ENCODE data around the gene BCL2A1. TPM values are rescaled to one million over a fixed set of nuclear protein-coding genes. Genes with fewer than 3 reads are reported as not detected.
A peak's percentile ranks its signal among the peaks of the same experiment; 100 is the strongest.
"Not testable (repeated sequence)": the region's sequence is repeated elsewhere in the genome, so short reads cannot be mapped to it uniquely, and the experiment has no call there.

The BCL2A1 gene
- total RNA-seq, 1 experiment from 2014 or later, result 1.4 TPM

DNA sequence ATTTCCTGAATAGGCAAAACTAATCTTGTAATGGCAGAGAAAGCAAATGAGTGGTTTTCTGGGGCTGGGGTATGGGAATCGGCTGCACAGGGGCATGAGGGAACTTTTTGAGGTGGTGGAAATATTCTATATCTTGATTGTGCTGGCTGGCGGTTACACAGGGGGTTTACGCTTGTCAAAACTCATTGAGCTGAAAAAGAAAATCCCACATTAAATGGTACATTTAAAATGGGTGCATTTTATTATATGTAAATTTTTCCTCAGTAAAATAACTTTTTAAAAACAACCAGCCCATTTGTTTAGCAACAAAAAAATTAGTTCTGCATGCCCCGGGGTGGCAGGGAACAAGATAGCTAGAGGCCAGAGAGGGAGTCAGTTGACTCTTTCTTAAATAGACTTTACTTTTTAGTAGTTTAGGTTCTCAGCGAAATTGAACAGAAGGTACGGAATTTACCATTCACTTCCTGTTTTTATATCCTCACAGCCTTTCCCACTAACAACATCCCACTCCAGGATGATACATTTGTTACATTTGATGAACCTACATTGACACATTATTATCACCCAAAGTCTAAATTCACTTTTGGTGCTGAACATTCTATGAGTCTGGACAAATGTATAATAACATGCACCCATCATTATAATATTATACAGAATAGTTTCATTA lies 41.2 kb upstream of the BCL2A1 start:
- Histone ChIP-seq H3K4me1 (ENCODE audit: low read length) (peaks cover 26% of the 10 kb centered on the region), H3K4me3 (ENCODE audit: low read length) (no peak overlapping the region), H3K79me2 (ENCODE audit: low read length) (no peaks in the 10 kb centered on the region), H3K9me3 (ENCODE audit: low read length) (no peaks in the 10 kb centered on the region), H3K4me2 (ENCODE audit: low read depth, low read length, poor library complexity, severe bottlenecking) (peak overlapping the region; percentile 57), H3K36me3 (ENCODE audit: insufficient read depth, low read length) (no peaks in the 10 kb centered on the region), H2AFZ (ENCODE audit: low read length) (no peak overlapping the region), H3K9ac (ENCODE audit: low read length) (no peak overlapping the region), H3K9me2 (replicated peaks; ENCODE audit: insufficient read depth, low read length) (no peaks in the 10 kb centered on the region), H4K20me1 (ENCODE audit: insufficient read depth, low read depth, low read length) (no peaks in the 10 kb centered on the region), H3K27me3 (ENCODE audit: low read length) (no peaks in the 10 kb centered on the region), H3K27ac (ENCODE audit: low read length) (no peak overlapping the region)
- DNase-seq, result no peak

DNA sequence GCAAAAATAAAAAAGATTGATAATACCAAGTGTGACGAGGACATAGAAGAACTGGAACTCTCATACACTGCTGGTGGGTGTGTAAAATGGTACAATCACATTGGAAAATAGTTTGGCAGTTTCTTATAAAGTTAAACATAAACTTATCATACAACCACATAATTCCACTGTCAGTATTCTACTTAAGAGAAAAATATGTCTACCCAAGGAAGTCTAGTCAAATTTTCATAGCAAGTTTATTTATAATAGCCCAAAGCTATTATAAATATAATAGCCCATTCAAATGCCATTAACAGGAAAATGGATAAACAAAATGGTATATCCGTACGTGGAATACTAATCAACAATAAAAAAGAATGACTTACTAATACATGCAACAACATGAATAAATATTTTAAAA lies 40.6 kb upstream of the BCL2A1 start:
- H3K27ac ChIP-seq (ENCODE audit: low read length), result no peak overlapping the region
- H4K20me1 ChIP-seq (ENCODE audit: insufficient read depth, low read depth, low read length), result no peaks in the 10 kb centered on the region
- no peak overlapping the region for H3K4me3 ChIP-seq (ENCODE audit: low read length)
- H3K9me3 ChIP-seq (ENCODE audit: low read length), result no peaks in the 10 kb centered on the region
- no peaks in the 10 kb centered on the region for H3K36me3 ChIP-seq (ENCODE audit: insufficient read depth, low read length)
- no peaks in the 10 kb centered on the region for H3K9me2 ChIP-seq (replicated peaks; ENCODE audit: insufficient read depth, low read length)
- H3K4me1 ChIP-seq (ENCODE audit: low read length), result peaks cover 26% of the 10 kb centered on the region
- no peak overlapping the region for H3K9ac ChIP-seq (ENCODE audit: low read length)
- no peak overlapping the region for H2AFZ ChIP-seq (ENCODE audit: low read length)
- no peaks in the 10 kb centered on the region for H3K79me2 ChIP-seq (ENCODE audit: low read length)
- H3K27me3 ChIP-seq (ENCODE audit: low read length), result no peaks in the 10 kb centered on the region
- DNase-seq, result no peak
- H3K4me2 ChIP-seq (ENCODE audit: low read depth, low read length, poor library complexity, severe bottlenecking), result peak overlapping the region; percentile 57

DNA sequence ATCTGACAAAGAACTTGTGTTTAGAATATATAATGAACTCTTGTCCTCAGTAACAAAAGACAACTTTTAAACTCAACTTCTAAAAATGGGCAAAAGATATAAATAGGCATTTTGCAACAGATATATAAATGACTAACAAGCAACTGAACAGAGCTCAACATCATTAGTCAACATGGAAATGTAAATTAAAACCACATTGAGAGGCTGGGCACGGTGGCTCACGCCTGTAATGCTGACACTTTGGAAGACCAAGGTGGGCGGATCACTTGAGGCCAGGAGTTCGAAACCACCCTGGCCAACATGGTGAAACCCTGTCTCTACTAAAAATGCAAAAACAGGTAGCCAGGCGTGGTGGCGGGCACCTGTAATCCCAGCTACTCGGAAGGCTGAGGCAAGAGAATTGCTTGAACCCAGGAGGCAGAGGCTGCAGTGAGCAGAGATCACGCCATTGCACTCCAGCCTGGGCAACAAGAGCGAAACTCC lies 40.1 kb upstream of the BCL2A1 start:
- H3K27ac ChIP-seq (ENCODE audit: low read length); H2AFZ ChIP-seq (ENCODE audit: low read length); H3K27me3 ChIP-seq (ENCODE audit: low read length); H3K36me3 ChIP-seq (ENCODE audit: insufficient read depth, low read length); H3K9ac ChIP-seq (ENCODE audit: low read length); H3K4me3 ChIP-seq (ENCODE audit: low read length); H3K9me2 ChIP-seq (replicated peaks; ENCODE audit: insufficient read depth, low read length); H3K9me3 ChIP-seq (ENCODE audit: low read length); H3K79me2 ChIP-seq (ENCODE audit: low read length); H4K20me1 ChIP-seq (ENCODE audit: insufficient read depth, low read depth, low read length): not testable (repeated sequence)
- H3K4me2 ChIP-seq (ENCODE audit: low read depth, low read length, poor library complexity, severe bottlenecking), result peak overlapping the region; percentile 57
- DNase-seq, result peak; percentile 50
- H3K4me1 ChIP-seq (ENCODE audit: low read length), result peaks cover 26% of the 10 kb centered on the region

DNA sequence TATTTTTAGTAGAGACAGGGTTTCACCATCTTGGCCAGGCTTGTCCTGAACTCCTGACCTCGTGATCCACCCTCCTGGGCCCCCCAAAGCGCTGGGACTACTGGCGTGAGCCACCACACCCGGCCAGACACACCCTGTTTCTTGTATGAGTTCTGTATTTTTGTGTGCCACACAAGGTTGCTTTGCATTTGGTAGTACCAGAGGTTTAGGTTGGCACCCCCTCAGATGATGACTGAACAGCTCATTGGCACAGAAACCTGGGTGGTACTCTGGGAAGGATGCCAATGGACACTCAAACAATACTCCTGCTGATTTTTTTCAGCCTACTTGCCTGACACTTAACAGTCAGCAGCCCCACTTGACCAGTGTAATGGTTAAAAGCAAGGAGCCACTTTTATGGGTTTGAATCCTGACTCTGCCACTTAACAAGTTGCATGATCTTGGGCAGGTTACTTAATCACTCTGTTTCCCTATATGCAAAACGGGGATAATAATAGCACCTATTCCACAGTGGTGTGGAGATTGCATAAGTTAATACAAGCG lies 39.2 kb upstream of the BCL2A1 start:
- Histone ChIP-seq H3K4me3 (ENCODE audit: low read length) (no peak overlapping the region), H3K9me2 (replicated peaks; ENCODE audit: insufficient read depth, low read length) (no peaks in the 10 kb centered on the region), H3K4me2 (ENCODE audit: low read depth, low read length, poor library complexity, severe bottlenecking) (peak overlapping the region; percentile 57), H3K27me3 (ENCODE audit: low read length) (no peaks in the 10 kb centered on the region), H3K79me2 (ENCODE audit: low read length) (no peaks in the 10 kb centered on the region), H2AFZ (ENCODE audit: low read length) (no peak overlapping the region), H3K9ac (ENCODE audit: low read length) (no peak overlapping the region), H3K4me1 (ENCODE audit: low read length) (peaks cover 26% of the 10 kb centered on the region), H3K27ac (ENCODE audit: low read length) (no peak overlapping the region), H4K20me1 (ENCODE audit: insufficient read depth, low read depth, low read length) (no peaks in the 10 kb centered on the region), H3K9me3 (ENCODE audit: low read length) (no peaks in the 10 kb centered on the region), H3K36me3 (ENCODE audit: insufficient read depth, low read length) (no peaks in the 10 kb centered on the region)
- DNase-seq, result peak; percentile 52

DNA sequence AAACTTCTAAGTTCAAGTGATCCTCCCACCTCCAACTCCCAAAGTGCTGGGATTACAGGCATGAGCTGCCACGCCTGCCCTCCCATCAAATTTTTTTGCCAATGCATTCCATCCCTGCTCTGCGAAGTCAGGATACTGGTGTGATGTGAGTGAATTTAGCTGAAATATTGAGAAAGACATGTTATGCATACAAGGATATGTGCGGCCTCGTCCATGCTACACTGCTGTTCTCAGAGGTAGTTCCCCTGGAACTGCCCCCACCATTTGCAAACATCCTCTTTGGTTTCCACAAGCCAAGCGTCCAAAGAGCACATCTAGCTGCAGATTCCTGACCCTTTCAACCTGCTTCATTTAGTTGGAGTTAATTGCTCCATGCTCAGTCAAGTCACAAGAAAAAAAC lies 36.5 kb upstream of the BCL2A1 start:
- no peaks in the 10 kb centered on the region for H3K36me3 ChIP-seq (ENCODE audit: insufficient read depth, low read length)
- no peaks in the 10 kb centered on the region for H3K27me3 ChIP-seq (ENCODE audit: low read length)
- no peaks in the 10 kb centered on the region for H3K9me2 ChIP-seq (replicated peaks; ENCODE audit: insufficient read depth, low read length)
- H3K4me3 ChIP-seq (ENCODE audit: low read length), result no peak overlapping the region
- no peaks in the 10 kb centered on the region for H3K79me2 ChIP-seq (ENCODE audit: low read length)
- H3K4me1 ChIP-seq (ENCODE audit: low read length), result peaks cover 26% of the 10 kb centered on the region
- H3K27ac ChIP-seq (ENCODE audit: low read length), result no peak overlapping the region
- H2AFZ ChIP-seq (ENCODE audit: low read length), result no peak overlapping the region
- no peak overlapping the region for H3K9ac ChIP-seq (ENCODE audit: low read length)
- no peak overlapping the region for H3K4me2 ChIP-seq (ENCODE audit: low read depth, low read length, poor library complexity, severe bottlenecking)
- no peak for DNase-seq
- no peaks in the 10 kb centered on the region for H3K9me3 ChIP-seq (ENCODE audit: low read length)
- no peaks in the 10 kb centered on the region for H4K20me1 ChIP-seq (ENCODE audit: insufficient read depth, low read depth, low read length)

DNA sequence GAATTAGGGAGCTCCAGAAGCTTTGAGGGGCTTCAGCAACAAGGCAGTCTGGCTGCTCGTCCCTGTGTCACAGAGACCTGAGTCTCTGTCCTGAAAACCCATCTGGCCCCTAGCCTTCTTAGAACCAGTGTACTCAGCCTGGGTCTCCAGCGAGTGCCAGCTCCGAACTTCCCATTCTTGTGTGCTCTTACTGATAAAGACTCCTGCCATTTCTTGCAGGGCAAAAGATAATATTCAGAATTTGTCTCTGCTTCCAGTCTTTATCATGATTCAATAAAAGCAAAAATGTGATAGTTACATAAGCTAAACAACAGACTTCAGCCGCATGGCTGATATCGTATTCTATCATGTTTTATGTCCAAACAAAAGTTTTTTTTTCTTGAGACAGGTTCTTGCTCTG lies 36.0 kb upstream of the BCL2A1 start:
- H4K20me1 ChIP-seq (ENCODE audit: insufficient read depth, low read depth, low read length), result no peaks in the 10 kb centered on the region
- H3K9ac ChIP-seq (ENCODE audit: low read length), result no peak overlapping the region
- no peaks in the 10 kb centered on the region for H3K9me2 ChIP-seq (replicated peaks; ENCODE audit: insufficient read depth, low read length)
- no peaks in the 10 kb centered on the region for H3K79me2 ChIP-seq (ENCODE audit: low read length)
- H3K4me3 ChIP-seq (ENCODE audit: low read length), result no peak overlapping the region
- H3K27ac ChIP-seq (ENCODE audit: low read length), result no peak overlapping the region
- H3K36me3 ChIP-seq (ENCODE audit: insufficient read depth, low read length), result no peaks in the 10 kb centered on the region
- no peaks in the 10 kb centered on the region for H3K27me3 ChIP-seq (ENCODE audit: low read length)
- no peak for DNase-seq
- H3K9me3 ChIP-seq (ENCODE audit: low read length), result no peaks in the 10 kb centered on the region
- H2AFZ ChIP-seq (ENCODE audit: low read length), result no peak overlapping the region
- no peak overlapping the region for H3K4me2 ChIP-seq (ENCODE audit: low read depth, low read length, poor library complexity, severe bottlenecking)
- peaks cover 23% of the 10 kb centered on the region for H3K4me1 ChIP-seq (ENCODE audit: low read length)

DNA sequence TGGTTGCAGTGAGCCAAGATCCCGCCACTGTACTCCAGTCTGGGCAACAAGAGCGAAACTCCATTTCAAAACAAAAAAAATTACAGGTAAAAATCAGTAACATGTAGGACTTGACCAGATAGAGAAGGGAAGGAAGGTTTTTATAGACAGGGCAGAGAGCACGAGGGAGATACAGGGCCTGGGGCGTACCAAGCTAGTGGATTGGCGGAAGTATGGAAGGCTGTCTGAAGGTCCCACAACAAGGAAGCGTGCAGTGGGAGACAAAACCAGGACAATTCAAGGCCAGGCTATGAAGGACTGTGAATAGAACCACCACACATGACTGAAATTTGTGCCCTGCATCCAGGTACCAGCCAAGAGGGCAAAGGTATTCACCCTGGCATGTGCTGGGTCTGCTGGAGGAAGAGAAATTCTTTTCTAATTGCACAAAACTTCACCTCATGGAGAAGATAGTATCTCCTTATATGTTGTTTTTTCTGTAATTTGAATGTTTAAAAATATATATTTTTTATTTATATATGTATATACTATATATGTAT lies 33.0 kb upstream of the BCL2A1 start:
- DNase-seq, result no peak
- H3K9me3 ChIP-seq (ENCODE audit: low read length), result no peaks in the 10 kb centered on the region
- H3K4me1 ChIP-seq (ENCODE audit: low read length), result no peaks in the 10 kb centered on the region
- H3K79me2 ChIP-seq (ENCODE audit: low read length), result no peaks in the 10 kb centered on the region
- H3K36me3 ChIP-seq (ENCODE audit: insufficient read depth, low read length), result no peaks in the 10 kb centered on the region
- no peaks in the 10 kb centered on the region for H3K27me3 ChIP-seq (ENCODE audit: low read length)
- no peak overlapping the region for H3K9ac ChIP-seq (ENCODE audit: low read length)
- H2AFZ ChIP-seq (ENCODE audit: low read length), result no peak overlapping the region
- H3K4me3 ChIP-seq (ENCODE audit: low read length), result no peak overlapping the region
- H4K20me1 ChIP-seq (ENCODE audit: insufficient read depth, low read depth, low read length), result no peaks in the 10 kb centered on the region
- no peaks in the 10 kb centered on the region for H3K9me2 ChIP-seq (replicated peaks; ENCODE audit: insufficient read depth, low read length)
- no peak overlapping the region for H3K27ac ChIP-seq (ENCODE audit: low read length)
- no peak overlapping the region for H3K4me2 ChIP-seq (ENCODE audit: low read depth, low read length, poor library complexity, severe bottlenecking)

DNA sequence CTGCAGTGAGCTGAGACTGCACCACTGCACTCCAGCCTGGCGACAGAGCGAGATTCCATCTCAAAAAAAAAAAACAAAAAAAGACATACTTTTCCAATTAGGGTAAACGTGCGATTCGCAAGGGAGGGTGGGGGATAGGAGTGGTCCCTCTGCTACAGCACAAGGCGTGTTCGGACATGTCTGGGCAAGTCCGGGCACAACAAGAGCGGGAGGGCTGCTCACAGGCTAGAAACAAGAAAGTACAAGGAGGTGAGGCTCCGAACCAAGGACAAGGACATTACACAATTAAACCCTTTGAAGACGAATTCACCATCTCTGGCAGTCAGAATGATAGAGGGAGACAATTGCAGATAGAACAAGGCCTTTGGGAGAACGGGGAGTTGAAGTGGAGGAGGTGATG lies 32.2 kb upstream of the BCL2A1 start:
- no peak overlapping the region for H3K9ac ChIP-seq (ENCODE audit: low read length)
- H3K9me2 ChIP-seq (replicated peaks; ENCODE audit: insufficient read depth, low read length), result no peaks in the 10 kb centered on the region
- no peaks in the 10 kb centered on the region for H4K20me1 ChIP-seq (ENCODE audit: insufficient read depth, low read depth, low read length)
- no peaks in the 10 kb centered on the region for H3K36me3 ChIP-seq (ENCODE audit: insufficient read depth, low read length)
- DNase-seq, result no peak
- H3K79me2 ChIP-seq (ENCODE audit: low read length), result no peaks in the 10 kb centered on the region
- H3K27ac ChIP-seq (ENCODE audit: low read length), result no peak overlapping the region
- no peaks in the 10 kb centered on the region for H3K9me3 ChIP-seq (ENCODE audit: low read length)
- H2AFZ ChIP-seq (ENCODE audit: low read length), result no peak overlapping the region
- H3K4me1 ChIP-seq (ENCODE audit: low read length), result no peaks in the 10 kb centered on the region
- no peak overlapping the region for H3K4me2 ChIP-seq (ENCODE audit: low read depth, low read length, poor library complexity, severe bottlenecking)
- no peak overlapping the region for H3K4me3 ChIP-seq (ENCODE audit: low read length)
- H3K27me3 ChIP-seq (ENCODE audit: low read length), result no peaks in the 10 kb centered on the region

Data from Karpas-422 (cell line).